Head of caudate nucleus (tissue), 42 donors: ENCODE data around the gene C1orf115.

Experiments
- DNase-seq, 42 donors: peaks; one replicate each; pipeline versions ENCODE4 v3.0.0 to v3.0.0-alpha.2; 2020 to 2021; ENCODE audit warnings: mixed read lengths in 7 of 42
- intact Hi-C: fragments of 100-400 bp; cut with DNase I; formaldehyde crosslinking; loops from one replicate; pipeline ENCODE4 v1.15.0; 2022

C1orf115 gene

DNA sequence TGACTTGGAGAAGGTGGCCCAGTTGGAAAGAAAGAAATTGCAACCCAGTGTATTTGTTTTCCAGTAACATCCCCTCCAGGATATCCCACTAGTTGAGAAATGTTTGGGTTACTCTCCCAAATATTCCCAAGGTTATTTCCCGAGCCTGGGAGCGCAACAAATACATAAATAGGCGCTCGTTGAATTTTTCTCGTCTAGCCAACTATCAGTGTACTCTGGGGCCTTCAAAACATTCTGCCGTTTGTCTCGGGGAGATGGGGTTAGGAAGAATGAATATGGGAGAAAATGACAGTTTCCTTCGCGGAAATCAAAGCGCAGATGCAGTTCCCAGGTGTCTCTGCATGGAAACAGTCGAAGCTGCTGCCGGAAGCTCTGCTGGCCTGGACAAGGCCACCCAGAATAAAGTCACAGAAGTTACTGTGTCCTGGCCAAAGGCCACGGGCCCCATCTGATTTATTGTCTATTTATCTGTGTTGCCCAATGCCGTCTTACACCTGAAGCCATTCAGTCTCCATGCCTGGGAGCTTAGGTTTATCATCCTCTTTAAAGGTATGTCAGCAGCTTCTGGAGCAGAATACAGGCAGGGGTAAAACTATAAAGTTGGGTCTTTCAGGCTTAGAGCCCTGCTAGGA, 1.0 kb downstream of the C1orf115 start:
- no peak for DNase-seq
- intact Hi-C loops, result no loop called here

DNA sequence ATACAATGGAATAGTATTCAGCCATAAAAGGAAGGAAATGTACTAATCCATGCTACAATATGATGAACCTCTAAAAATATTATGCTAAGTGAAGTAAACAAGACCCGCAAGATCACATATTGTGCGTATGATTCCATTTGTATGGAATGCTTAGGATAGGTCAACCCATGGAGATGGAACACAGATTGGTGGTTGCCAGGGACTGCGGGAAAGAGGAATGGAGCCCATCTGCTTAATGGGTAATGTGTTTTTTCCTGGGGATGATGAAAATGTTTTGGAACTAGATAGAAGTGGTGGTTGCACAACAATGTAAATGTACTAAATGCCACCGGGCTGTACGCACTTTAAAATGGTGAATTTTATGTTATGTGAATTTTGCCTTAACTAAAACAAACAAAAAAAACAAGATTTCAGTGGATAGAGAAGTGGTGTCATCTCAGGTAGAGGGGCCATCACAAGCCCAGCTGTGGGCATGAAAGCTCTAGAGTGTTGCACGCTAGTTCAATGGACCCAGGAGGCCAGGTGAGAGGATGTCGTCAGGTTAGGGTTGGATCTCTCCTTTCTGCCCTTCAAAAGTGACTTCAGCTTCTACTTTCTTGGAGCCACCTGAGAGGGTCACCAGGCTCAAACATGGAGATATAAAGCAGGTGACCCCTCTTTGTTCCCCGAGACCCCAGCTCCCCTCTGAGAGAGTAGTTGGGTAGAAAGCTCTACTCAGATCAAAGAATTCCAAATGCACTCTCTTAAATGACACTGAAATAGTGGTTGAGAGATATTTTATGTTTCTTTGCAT, 2.5 kb downstream of the C1orf115 start:
- DNase-seq, result no peak
- intact Hi-C loops, result no loop called here

DNA sequence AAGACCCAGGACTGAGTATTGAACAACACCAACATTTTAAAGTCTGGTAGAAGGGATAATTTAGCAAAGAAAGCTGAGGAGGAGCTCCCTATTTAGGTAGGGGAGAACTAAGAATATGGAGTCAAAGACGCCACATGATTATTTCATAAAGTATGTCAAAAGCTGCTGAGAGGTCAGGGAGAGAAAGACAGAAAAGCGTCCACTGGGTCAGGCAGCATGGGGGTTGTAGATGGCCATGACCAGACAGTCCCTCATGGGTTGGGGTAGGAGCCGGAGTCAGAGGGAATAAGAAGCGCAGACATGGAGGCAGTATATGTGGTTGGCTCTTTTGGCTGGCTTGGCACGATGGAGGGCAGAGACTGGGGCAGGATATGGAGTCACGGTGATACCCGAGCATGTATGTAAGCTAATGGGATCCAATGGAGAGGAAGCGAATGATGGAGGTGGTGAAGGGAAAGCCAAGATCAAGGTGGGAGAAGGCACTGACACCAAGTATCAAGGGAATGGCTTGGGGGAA, 4.8 kb downstream of the C1orf115 start:
- intact Hi-C loops, result no loop called here
- DNase-seq, result no peak

DNA sequence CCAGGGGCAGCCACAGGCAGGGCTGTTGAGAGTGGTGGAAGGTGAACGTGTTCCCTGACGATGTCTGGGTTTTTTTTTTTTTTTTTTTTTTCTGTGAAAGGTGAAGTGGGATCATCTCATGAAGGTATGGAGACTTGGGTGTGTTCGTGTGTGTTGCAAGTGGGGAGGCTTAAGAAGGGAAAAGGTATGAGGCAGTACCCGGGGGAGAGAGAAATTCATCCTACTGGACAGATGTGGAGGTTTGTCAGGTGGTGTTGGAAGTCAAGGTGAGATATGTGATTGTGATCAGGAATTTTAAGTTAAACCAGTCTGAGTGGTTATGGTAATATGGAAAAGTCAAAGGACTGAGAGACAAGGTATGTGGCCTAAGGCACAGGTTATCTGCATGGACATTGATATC, 5.3 kb downstream of the C1orf115 start:
- DNase-seq, result no peak
- intact Hi-C loops, result no loop called here

DNA sequence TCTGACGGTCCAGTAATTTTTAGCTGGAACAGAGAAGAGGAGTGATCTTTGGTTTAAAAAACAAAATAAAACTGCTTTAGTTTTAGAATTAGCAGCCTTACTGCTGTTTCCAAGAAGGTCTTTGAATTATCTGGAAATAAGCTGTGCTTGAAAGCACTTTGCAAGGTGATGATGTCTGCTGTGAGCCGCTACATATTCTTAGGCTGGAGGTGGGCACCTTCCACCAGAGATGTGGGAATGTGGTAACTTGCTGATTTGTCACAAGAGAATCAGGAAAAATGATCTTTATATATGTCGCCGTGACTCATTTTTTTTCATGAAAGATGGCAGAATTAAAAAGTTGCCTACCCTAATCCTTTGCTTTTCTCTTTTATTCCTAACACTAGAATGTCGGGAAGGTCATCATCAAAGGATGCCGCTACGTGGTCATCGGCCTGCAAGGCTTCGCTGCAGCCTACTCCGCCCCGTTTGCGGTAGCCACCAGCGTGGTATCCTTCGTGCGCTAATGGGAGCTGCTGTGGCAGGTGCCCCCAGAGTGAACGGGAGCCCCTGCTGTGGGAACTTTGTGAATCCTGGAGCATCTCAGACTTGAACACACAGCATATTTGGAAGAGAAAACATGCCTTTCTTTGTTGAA, 6.2 kb downstream of the C1orf115 start:
- intact Hi-C loops, result no loop called here
- DNase-seq, result peak in 10 of 42 donors; percentile 12 to 64 (median 34)

DNA sequence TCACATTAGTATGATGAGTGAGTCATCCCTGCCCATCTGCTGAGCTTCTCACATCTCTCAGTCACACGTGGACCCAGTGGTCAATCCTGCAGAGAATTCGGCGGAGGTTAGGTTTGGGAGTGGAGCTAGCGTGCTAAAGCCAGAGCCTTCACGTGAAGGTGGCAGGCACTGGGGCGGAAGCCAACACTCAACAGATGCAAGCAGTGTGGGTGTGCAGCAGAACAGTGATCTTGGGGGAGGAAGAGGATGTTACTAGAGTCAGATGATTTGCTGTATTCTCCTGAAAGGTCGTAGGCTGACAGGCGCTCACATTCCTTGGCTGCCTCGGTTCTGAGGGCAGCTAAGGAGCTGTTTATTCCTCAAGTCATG, 6.7 kb downstream of the C1orf115 start:
- intact Hi-C loops, result no loop called here

DNA sequence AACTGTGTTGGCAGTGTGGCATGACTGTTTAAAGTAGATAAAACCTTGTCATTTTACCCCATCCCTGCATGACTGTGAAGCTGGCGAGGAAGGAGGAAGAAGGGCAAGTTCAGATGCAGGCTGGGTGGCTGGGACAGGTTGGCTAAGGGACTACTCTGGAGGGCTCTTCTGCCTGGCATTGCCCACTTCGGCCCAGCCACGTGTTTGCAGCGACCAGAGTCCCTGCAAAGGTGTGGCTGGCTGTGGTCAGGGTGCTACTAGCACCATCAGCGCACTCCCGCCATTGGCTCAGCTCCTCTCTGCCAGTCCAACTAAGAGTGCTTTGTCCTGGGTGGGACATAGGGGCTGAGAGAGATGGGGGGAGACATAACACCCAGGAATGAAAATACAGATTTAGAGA, 7.2 kb downstream of the C1orf115 start:
- intact Hi-C loops, result no loop called here
- no peak for DNase-seq

More for the DNA sequence above, 6.7 kb downstream of the C1orf115 start:
- peak in 41 of 42 donors; percentile 16 to 87 (median 58) for DNase-seq

DNA sequence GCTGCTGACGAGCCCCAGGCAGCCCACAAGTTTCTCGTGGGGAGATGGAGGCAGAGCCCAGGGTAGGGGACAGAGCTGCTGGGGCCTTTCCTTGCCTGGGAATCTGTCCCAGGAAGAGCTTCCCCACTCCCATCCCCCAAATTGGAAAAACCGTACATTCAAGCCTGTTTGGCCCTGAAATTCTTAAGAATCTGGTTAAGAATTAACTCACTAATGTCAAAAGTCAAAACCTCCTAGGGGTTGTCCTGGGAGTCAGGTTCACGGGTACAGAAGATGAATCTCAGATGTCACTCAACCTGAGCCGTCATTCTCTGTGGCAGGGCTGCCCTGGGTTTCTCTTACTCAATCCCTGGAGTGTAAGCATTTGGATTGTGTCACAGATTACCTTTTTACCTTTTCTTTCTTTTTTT, 8.4 kb downstream of the C1orf115 start:
- intact Hi-C loops, result no loop called here
- DNase-seq, result peak in 2 of 42 donors; percentile 9 to 39

DNA sequence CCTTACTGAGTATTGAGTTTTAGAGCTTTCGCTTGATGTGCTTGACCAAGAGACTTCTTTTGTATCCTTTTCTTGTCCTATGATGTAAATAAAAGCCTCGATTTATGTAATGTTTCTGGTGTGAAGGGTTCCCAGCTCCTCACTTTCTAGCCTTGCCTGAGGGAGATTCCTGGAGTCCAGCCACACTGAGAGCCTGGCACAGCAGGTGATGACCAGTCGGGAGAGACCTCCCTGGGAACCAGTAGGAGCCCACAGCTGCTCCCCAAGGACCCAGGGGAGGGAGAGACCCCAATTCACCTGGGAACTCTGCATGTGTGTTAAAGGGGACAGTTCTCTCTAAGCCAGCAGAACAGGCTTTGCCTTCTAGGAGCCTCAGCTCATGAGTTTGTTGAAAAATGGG, 8.9 kb downstream of the C1orf115 start:
- intact Hi-C loops, result no loop called here
- DNase-seq, result peak in 2 of 42 donors; percentile 22 to 34

DNA sequence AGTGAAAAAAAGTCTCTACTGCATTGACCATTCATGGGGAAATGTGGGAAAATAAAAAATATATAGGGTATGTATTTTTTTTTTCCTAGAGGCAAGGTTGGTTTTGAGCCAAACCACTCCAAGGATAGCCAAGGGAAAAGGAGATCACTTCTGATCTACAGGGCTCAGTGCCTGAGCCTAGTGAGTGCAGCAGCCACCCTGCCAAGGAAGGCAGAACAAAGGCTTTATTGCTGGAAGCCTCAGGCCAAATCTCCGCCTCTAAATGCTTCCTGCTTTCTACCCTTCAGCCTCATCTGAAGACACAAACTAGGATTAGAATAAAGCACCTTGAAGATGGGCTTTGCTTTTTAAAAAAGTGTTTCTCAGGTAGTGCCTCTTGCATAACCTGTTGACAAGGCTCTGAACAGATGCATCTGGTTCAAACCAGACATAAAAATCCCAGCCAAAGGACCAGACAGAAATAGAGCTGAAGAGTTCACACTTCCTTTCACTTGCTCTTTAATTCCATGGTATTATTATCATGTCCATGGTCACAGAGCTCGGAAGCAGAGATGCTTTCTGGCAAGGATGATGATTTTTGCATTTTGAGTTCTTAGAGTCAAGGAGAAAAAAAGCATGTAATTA, 10.5 kb downstream of the C1orf115 start:
- intact Hi-C loops, result no loop called here
- peak in 3 of 42 donors; percentile 22 to 52 (median 28) for DNase-seq

DNA sequence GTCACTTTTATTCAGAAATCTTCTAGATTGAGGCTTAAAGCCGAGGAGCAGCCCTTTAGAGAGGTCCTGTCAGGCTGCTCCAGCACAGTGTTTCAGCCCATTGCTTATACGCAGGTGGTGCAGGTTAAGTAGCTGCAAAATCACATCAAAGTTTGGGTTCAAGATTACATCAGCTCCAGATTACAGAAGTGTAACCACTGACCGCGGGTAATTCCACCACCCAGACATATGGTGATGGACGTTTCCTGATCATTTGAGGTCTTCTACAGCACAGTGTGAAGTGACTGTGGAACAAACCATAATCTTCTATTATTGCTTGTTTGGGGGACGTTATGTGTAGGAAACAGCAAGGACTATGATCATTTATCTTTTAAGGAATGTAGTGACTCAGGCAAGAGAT, 11.8 kb downstream of the C1orf115 start:
- no peak for DNase-seq
- intact Hi-C loops, result no loop called here

DNA sequence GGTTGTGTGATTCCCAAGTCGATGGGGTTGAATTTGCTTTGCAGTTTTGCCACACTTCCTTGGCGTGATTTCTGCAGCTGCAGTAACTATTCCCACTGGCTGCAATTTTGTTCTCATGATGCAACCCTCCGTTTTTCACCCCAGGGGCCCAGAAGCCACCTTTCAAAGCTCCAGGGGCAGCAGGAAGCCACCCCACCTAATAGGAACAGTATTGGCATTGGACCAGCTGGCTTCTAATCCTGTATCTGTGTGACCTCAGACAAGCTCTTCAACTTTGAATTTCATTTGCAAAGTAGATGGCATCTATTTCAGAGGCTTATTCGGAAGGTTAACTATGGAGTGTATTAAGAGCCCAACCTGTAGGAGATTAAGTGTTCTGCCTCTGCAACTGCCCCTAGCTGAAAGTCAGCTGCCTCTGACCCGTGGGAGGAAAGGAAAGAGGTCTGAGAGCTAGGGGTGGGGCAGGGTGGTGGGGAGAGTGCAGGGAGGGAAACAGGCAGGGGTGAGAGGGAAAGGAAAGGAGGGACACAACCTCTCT, 12.6 kb downstream of the C1orf115 start:
- intact Hi-C loops, result no loop called here
- no peak for DNase-seq

DNA sequence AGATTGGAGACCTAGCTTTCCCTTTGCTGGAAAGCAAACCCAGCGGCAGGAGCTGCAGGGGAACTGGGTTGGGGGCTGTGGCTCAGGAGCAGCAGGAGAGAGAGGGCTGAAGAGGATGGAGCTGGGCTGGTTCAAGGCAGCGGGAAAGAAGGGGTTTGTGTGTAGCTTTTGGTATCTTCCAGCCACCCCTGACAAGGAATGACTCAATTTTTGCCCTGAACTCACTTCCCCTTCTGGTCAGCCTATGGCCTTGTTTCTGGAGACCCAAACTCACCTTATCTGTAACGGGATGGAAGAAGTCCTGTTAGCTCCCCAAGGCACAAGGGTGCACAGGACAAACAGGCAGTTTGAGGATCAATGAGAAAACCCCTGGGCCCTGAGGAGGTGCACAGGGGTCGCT, 13.1 kb downstream of the C1orf115 start:
- intact Hi-C loops, result no loop called here
- DNase-seq, result peak in 1 of 42 donors; percentile 32

DNA sequence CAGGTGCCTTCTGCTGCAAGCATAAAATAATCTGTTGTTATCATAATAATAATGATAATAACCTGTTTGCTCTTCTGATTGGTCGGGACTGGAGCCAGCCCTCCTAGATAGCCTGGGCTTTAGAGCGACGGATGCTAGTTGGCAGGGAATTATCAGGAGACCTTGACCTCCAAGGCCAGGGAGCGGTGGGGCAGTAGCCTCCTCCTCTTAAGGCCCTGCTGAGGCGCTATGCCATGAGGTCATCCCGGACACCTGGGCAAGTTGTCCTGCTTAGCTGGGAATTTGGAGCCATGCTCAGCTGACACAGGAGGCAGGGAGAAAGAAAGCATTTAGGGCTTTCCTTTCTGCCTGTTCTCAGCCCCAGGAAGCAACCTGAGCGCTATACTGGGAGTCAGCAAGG, 15.6 kb downstream of the C1orf115 start:
- no peak for DNase-seq
- intact Hi-C loops, result no loop called here

DNA sequence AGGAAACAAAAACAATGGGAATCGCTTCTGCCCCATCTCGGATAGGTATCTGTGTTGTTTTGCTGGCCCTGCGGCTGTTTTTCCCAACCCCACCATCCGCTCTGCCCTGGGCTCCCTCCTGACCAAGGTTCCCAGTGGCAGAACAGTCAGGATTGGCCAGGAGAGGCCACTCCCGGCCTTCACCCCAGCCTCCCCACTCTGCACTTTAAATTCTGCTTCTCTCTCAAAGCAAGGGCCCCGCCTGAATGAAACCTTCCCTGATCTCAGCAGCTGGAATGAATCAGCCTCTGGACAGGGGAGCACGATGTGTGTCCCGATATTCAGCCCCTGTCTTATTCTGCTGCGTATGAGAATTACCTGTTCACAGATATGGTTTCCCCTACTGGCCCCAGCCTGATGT, 16.3 kb downstream of the C1orf115 start:
- DNase-seq, result no peak
- intact Hi-C loops, result no loop called here

DNA sequence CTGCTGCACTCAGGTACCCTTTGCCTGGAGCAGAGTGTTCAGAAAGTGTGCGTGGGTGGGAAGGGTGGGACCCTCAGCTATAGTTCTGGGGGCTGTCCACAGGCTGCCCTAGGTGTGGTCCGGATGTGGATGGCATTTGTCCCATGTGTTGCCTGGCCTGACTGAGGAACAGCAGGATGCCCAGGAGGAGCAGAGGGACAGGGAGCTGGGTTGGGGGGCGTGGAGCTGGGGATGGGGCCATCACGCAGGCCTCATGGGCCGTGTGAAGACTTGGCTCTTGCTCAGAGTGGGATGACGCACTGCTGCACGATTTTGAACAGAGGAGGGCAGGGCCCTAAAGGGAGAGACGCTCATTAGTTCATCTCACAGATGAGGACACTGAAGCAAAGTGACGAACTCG, 17.0 kb downstream of the C1orf115 start:
- intact Hi-C loops, result no loop called here
- DNase-seq, result no peak

DNA sequence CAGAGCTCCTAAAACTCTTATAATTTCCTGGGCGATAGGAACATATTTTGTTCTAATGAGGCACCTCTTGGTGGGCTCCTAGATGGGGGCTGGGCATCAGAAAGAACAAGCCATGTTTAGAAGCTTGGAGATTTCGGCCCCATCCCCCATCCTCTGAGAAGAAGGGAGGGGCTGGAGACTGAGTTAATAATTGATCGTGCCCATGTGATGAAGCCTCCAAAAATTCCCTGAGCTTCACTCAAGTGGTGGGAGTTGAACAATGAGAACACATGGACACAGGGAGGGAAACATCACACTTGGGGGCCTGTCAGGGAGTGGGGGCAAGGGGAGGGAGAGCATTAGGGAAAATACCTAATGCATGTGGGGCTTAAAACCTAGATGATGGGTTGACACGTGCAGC, 18.1 kb downstream of the C1orf115 start:
- intact Hi-C loops, result no loop called here
- peak in 1 of 42 donors; percentile 8 for DNase-seq

DNA sequence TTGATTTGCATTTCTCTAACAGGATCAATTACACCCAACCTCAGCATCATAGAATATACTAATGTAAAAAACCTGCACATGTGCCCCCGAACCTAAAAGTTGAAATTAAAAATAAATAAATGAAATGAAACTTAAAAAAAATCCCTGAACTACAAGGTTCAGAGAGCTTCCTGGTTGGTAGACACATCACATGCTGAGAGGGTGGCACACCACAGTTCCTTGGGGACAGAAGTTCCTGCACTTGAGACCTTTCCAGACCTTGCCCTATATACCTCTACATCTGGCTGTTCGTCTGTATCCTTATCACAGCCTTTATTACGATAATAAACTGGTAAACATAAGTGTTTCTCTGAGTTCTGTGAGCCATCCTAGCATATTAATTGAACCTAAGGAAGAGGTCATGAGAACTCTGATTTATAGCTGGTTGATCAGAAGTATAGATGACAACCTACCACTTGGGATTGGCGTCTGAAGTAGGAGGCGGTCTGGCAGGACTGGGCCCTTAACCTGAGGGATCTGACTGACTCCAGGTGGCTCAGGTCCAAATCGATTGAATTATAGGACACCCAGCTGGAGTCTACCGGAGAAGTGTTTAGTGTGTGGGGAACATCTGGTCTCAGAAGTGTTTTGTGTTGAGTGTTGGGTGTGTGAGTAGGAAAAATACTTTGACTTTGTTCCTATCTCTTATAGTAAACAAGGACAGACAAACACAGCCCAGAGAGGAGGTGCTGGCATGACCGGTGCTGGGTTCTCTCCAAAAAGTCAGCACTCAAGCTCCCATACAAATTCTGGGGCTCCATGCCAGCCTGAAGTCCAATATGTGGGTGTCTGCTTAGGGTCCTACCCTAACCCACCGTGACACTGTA, 19.0 kb downstream of the C1orf115 start:
- peak in 1 of 42 donors; percentile 20 for DNase-seq
- intact Hi-C loops, result no loop called here

DNA sequence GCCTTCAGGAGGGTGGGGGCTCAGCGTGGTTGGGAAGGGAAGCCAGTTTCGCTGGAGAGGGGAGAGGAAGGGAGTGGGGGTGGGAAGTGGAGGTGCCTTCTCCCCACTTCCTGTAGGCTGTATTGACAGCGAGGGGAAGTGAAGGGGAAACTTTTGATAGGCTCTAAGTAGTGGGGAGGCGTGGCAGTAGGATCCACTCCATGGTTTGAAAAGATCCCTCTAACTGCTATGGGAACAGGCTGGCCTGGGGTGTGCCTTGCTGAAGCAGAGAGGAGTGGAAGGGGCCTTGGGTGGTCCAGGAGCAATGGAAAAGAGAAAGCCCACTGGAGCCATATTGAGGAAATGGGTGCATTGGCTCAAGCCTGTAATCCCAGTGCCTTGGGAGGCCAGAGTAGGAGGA, 20.2 kb downstream of the C1orf115 start:
- no peak for DNase-seq

More for the DNA sequence above, 20.2 kb downstream of the C1orf115 start:
- intact Hi-C loops, result no loop called here
